G401 (cell line): ENCODE results near the gene AGAP1. TPM values are rescaled to one million over a fixed set of nuclear protein-coding genes. Genes with fewer than 3 reads are reported as not detected.

Experiments
- DNase-seq: peaks from one replicate; pipeline ENCODE4 v3.0.0-alpha.2; 2015; ENCODE audit warnings: low spot score
- in situ Hi-C: cut with HindIII; loops from 2 replicates; pipeline ENCODE4 v1.10.0; 2016; ENCODE audit warnings: low sequenced_read_pairs, mixed read lengths
- total RNA-seq: library from RNA; depleted of rRNA; stranded (reverse); fragments of >200 nt; shearing (Covaris generic); gene quantifications from 2 replicates; pipeline ENCODE4 v1.2.3, GENCODE V29; 2014

AGAP1 gene
- total RNA-seq, 1 experiment from 2014 or later: 14.4 TPM

GRCh38 chr2:235483313-235483712, 10.5 kb upstream of the AGAP1 start:
- in situ Hi-C loops: no loop called here

GRCh38 chr2:235485362-235485761, 8.5 kb upstream of the AGAP1 start:
- DNase-seq: no peak
- in situ Hi-C loops: no loop called here

More at GRCh38 chr2:235483313-235483712, 10.5 kb upstream of the AGAP1 start:
- DNase-seq: no peak

DNA sequence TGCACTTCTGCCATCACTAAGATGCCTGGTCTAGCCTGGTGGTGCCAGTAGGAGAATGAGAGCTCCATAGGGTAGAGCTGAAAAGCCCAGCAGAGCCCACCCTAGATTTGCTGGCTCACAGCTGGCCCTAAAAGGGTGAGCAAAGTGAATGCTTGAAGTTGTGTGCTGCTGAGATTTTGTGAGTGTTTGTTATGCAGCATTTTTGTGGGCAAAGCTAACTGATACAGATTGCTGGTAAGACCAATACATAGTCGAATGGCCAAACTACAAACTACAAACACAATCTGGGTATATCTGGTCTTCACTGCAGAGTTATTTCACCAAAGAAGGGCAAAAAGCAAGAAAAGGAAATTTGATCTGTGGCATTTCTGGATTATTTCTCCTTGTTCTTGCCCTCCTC, 7.1 kb upstream of the AGAP1 start:
- no peak for DNase-seq
- in situ Hi-C loops: no loop called here

- in situ Hi-C loops: no loop called here
- DNase-seq: no peak
Observed at GRCh38 chr2:235489897-235490296, 3.9 kb upstream of the AGAP1 start.

DNA sequence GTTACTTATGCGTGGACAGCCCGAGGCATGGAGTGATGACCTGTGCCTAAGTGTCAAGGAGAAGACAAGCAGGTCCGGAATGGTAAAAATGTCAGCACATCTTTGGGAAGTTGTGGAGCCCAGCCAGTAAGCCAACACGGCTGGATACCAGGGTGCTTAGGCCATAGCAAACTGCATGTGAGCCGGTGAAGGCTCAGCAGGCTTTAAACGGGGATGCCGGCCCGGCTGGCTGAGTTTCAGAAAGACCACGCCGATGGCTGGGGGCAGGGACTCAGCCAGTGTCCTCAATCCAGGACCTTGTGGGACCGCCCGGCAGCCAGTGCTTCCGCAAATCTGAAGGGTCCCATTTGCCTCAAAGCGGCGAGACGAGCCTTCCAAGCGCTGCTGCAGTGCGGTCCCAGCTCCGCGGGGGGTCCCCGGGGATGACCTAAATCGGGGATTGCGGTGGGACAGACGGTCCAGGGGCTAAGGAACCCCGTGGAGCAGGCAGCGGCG, 946 bp upstream of the AGAP1 start:
- DNase-seq: peak; percentile 7
- in situ Hi-C loops: no loop called here

DNA sequence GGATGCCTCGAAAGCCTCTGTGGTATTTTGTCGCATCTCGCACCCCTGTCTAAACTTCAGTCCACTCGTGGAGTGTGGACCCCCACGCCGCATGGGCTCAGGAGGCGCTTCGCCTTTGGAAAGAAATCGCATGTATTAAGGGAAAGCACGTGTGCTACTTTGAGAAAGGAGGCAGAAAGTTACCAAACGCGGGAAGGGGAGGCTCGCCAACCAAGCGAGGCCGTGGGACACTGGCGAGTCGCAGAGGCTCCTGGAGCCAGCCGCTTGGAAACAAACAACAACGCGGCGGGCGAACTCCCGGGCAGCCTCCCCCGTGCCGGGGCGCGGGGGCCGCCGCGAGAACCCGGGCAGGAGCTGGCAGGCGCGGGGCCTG, 455 bp upstream of the AGAP1 start:
- in situ Hi-C loops: no loop called here
- no peak for DNase-seq

DNA sequence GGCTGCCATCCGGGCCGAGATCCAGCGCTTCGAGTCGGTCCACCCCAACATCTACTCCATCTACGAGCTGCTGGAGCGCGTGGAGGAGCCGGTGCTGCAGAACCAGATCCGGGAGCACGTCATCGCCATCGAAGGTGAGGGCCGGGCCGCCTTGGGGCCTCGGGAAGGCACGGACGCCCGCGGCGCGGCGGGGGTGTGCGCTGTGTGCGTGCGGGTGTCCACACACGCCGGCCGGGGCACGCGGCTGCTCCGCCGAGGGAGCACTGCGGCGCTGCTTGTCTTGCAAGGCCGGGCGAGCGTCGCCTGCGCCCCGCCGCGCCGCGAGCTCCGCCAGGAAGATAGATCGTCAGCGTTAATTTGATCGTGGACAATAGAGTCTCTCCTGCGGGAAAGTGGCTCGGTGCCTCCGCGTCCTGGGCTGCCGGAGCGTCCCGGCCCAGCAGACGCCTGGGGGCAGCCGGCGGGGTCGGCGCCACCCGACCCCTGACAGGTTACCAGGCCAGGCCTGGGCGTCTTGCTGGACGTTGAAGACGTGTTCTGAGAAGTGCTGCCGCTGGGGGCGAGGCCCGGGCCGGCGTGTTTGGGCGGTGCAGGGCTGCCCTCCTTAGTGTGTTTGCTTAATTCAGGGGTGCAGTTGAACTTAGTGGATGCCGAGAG, 1.0 kb downstream of the AGAP1 start:
- peak; percentile 46 for DNase-seq
- in situ Hi-C loops: no loop called here

- in situ Hi-C loops: no loop called here
- peak; percentile 45 for DNase-seq
Observed at GRCh38 chr2:235495373-235496238, 1.8 kb downstream of the AGAP1 start.

DNA sequence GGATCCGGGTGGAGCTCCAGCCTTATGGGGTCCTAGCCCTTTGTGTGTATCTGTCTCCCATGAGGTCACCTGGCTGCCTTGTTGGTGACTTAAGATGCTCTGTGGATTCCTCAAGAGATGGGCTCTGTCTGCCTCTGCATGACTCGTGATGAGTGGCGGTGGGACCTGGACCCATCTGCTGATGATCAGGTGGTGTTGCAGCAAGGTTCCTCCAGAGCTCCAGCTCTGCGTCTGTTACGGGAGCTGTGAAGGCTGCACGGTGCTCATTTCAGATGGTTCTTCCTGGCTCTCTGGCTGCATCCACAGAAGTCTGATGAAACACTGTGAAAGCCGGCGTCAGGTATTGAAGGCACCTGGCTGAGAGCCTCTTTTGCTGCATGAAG, 2.4 kb downstream of the AGAP1 start:
- peak; percentile 70 for DNase-seq
- in situ Hi-C loops: no loop called here

DNA sequence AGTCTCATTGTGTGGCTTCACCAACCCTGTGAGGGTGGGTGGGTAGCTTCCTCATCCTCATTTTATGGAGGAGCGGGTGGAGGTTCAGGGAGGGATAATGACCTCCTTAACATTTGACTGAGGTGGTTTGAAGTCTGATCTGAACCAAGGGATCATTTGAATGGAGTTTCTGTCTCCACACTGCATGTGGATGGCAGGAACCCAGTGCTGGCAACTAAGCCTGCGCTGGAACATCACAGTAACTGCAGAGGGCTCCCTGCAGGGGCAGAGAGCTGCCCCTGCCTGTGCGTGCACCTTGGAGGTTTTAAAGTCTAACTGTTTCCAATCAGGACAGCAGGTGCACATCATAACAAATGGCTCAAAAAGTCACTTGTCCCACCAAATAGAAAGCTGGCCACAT, 3.3 kb downstream of the AGAP1 start:
- in situ Hi-C loops: no loop called here
- no peak for DNase-seq

DNA sequence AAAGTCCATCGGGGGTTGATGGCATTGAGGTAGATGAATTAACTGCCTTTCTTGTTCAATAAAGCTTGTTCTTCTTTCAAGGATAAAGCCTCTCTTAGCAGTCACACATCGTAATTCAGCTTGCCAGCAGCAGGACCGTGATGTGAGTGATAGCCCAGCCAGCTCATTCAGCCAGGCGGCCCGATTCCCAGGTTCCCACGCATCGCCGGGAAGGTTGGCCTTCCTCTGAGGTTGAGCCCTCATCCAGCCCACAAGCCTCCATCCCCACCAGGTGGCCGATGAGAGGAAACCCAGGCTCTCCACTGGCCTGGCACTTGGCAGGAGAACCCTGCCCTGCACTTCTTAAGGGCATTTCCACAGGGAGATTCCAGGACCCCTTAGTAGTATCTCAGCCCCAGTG, 4.7 kb downstream of the AGAP1 start:
- DNase-seq: no peak
- in situ Hi-C loops: no loop called here

- DNase-seq: no peak
- in situ Hi-C loops: no loop called here
Observed at GRCh38 chr2:235498946-235499812, 5.3 kb downstream of the AGAP1 start.

DNA sequence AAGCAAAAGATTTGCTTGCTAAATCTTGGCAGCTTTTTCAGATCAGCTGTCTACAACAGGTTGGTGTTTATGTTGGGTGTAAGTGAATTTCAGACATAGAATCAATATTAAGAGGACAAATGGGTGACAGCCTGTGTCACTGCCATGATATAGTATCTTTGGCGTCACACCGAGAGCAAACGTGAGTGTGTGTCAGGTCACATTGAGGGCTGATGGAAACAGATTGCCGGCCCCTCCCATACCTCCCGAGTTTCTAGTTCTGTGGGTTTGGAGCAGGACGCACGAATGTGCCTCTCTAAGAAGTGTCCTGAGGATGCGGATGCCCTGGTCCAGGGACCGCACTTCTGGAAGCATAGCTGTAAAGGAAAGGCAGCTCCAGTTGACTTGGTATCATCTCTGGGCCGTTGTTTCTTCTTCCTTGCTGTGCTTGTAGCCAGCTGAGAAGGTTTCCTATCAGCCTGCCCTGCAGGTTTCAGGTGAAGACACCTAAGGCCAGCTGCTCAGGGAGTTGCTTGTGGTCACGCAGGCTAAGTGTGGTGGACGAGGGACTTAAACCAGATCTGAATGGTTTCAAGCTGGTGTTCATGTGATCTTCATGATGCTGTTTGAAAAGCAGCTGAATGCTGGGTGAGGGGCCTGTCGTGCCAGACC, 6.4 kb downstream of the AGAP1 start:
- in situ Hi-C loops: no loop called here
- no peak for DNase-seq

- in situ Hi-C loops: no loop called here
- no peak for DNase-seq
Observed at GRCh38 chr2:235500761-235501672, 7.2 kb downstream of the AGAP1 start.

DNA sequence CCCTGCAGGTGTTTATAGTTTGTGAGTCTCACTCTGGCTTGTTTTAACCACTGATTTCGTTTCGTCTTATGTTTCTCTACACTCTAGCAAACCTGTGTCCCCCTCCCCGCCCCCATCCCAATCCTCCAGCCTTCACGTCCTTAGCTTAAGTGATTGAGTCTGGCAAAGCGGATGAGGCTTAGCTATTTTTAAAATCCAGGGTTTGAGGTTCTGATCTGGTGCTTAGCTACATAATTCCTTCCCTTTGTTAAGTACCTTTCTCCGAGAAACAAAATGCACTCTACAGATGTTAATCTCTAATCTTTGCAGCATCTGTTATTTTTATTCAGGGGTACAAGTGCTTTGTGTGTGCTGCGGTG, 7.8 kb downstream of the AGAP1 start:
- DNase-seq: no peak
- in situ Hi-C loops: no loop called here

- DNase-seq: no peak
- in situ Hi-C loops: no loop called here
Observed at GRCh38 chr2:235502336-235502735, 8.5 kb downstream of the AGAP1 start.

DNA sequence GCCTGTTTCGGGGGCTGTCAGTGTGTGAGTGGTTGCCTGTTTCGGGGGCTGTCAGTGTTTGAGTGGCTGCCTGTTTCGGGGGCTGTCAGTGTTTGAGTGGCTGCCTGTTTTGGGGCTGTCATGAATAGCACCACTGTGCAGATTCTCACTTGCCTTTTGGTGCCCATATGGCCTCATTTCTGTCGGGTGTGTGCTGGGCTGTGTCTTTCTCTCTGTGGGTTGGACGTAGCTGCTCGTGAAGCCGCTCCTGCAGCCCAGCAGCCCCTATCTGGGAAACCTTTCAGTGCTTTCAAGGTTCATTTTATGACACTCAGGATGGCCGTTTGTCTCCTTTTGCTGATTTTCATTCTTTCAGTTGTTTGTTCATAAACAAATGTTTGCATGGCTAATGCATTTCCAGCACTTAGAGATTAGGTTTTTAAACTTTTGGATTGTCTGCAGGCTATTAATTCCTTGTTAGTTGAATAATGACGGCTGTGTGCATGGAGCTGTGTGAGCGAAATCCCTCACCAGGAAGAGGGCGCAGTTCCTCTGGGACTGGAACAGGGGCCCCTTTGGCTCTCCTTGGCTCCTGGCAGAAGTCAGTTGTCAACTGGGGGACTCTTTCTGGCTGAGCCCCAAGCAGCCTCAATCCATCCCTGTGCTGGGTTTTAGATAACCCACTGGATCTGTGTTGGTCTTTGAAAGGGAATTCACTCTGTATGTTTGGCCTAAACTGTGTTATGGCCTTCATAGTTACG, 10.8 kb downstream of the AGAP1 start:
- DNase-seq: no peak
- in situ Hi-C loops: no loop called here
